G401 (cell line): ENCODE measurements around the gene DCC. TPM values are rescaled to one million over a fixed set of nuclear protein-coding genes. Genes with fewer than 3 reads are reported as not detected.

Experiments used
- DNase-seq: peaks from one replicate; pipeline ENCODE4 v3.0.0-alpha.2; 2015; ENCODE audit warnings: low spot score
- in situ Hi-C: cut with HindIII; loops from 2 replicates; pipeline ENCODE4 v1.10.0; 2016; ENCODE audit warnings: low sequenced_read_pairs, mixed read lengths
- total RNA-seq: library from RNA; depleted of rRNA; stranded (reverse); fragments of >200 nt; shearing (Covaris generic); gene quantifications from 2 replicates; pipeline ENCODE4 v1.2.3, GENCODE V29; 2014

Gene DCC
- total RNA-seq, 1 experiment from 2014 or later: not detected

- in situ Hi-C loops: no loop called here
Measured at GRCh38 chr18:53070788-53071187, 730.8 kb downstream of the DCC start.

DNA sequence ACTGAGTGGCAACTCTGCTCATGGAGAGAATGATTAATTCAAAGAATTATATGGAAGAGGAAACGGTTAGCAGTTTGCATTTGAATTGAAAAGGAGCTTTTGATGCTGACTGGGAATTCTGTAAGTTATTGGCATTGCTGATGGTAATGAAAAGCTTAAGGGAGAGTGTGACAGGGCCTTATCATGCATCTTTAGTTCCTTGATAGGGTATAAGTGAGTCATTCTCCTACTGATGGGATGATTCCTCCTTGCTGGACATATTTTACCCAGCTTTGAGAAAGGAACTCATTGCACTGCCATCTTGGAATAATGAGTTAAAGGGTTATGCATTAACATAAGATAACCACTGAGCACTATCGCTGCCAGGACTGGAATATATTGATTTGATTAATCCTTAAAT is 740.7 kb downstream of the DCC start:
- in situ Hi-C loops: no loop called here
- no peak for DNase-seq

More at GRCh38 chr18:53070788-53071187, 730.8 kb downstream of the DCC start:
- no peak for DNase-seq

DNA sequence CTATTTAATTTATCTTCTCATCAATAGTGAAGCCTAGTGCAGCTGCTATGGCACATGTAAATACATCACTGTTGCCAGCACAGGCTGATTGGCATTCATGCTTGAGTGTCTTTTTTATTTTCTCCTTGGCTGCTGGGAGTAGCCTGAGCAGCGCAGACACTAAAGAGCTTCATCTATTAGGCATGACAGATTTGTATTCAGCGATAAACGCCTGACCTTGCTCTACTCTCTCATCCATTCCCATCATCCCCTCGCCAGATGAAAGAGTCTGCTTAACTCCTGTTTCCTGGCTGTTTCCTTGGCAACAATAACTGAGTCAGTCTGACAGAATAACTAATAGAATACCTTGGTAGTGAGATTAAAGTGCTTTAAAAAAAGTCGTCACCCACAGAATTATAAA is 753.6 kb downstream of the DCC start:
- in situ Hi-C loops: no loop called here
- DNase-seq: no peak

DNA sequence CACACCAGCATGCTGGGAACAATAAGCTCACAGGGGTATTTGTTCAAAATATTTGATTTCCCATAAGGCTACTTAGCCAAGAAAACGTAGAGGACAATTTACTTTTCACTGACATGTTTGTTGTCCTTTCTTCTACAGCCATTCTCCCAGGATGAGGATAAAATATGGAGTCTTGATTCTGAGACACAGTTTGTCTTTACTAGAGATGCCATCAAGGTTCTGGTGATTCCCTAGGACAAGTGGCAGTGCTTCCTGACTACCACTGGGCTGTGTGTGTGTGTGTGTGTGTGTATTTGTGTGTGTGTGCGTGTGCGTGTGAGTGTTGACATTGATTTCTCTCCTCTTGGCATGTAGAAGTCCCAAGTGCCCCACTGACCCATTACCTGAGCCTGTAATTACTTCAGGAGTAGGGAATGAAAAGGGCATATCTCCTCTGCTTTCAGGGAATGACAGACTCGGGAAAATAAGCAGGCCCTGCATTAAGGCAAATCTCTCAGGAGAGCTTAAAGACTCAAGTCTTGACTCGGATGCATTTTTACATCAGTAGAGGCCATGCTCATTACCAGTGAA is 761.6 kb downstream of the DCC start:
- in situ Hi-C loops: no loop called here
- no peak for DNase-seq

DNA sequence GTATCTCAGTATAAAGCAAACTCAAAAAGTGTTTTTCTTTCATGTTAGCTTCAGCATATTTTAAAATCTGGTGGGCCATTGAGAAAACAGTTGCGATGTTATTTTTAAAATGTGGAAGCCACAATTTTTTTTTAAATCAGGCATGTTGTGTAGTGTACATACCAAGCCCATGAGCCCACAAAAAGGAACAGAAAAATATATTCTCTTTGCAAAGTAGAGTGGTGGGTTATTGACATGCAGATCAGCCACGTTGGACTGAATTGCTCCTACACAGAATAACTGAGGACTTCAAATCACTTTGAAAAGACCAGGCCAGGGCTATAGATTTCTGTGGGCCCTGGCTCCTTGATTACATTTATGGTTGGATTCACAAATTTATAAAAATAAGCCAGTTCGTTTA is 774.4 kb downstream of the DCC start:
- DNase-seq: no peak
- in situ Hi-C loops: no loop called here

DNA sequence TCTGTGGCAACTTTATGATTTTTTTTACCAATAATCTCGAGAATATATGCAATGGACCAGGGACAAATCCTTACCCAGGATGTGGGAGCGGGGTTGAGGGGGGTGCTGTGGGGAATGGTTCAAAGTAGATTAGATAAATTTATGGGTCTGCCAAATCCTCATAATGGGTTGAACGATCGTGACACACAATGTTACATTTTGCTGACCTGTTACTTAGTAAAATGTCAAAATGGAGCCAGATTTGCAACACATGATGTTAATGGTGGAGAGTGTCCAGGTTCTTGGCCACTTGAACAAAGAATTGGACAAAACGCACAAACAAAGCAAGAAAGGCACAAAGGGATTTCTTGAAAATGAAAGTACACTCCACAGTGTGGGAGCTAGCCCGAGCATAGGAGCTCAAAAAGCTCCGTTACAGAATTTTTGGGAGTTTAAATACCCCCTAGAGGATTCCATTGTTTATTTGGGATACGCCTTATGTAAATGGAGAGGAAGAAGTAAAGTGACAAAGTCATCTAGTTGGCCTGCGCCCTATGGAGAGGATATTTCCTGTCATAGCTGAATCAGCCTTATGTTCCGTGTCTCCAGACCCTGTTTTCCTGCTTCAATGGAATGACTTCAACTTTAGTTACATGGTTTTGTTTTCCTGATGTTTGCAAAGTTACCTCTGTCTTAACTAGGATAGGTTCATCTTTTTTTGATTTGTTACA is 776.0 kb downstream of the DCC start:
- in situ Hi-C loops: no loop called here
- DNase-seq: no peak

DNA sequence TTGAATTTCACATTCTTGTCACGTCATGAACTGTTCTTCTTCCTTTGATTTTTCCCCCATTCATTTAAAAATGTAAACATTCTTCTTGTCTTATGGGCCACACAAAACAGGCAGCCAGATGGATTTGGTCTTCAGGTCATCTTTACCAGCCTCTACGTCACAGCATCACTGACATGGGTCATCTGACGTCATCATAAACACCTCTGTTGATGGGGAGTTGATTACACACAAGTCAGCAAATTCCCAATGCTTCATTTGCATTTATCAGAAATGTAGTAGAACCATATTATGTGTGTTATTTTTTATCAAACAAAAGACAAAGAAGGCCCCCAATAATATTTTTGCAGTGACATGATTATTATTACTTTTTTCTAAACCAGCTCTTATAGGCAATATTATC is 777.9 kb downstream of the DCC start:
- in situ Hi-C loops: no loop called here
- no peak for DNase-seq

GRCh38 chr18:53126210-53126609 is 786.2 kb downstream of the DCC start:
- in situ Hi-C loops: no loop called here
- no peak for DNase-seq

- in situ Hi-C loops: no loop called here
- no peak for DNase-seq
Measured at GRCh38 chr18:53131001-53131400, 791.0 kb downstream of the DCC start.

DNA sequence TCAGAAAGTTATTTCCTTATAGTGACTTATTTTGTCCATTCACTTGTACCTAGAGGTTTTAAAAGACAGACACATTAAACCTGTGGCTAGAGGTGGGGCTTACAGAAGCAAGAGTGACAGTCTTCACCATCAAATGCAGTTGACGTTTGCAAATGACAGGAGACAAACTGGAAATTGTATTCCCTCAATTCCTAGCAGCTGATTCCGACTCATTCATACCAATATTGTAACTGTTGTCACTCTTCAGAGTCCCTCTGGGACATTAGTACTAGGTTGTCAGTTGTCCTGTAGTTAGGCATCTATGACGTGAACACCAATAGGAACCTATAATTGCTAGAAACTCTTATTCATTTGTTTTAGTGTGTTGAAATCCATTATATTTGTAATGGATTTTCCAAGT is 794.7 kb downstream of the DCC start:
- DNase-seq: no peak
- in situ Hi-C loops: no loop called here

- in situ Hi-C loops: no loop called here
Measured at GRCh38 chr18:53135654-53136053, 795.7 kb downstream of the DCC start.

DNA sequence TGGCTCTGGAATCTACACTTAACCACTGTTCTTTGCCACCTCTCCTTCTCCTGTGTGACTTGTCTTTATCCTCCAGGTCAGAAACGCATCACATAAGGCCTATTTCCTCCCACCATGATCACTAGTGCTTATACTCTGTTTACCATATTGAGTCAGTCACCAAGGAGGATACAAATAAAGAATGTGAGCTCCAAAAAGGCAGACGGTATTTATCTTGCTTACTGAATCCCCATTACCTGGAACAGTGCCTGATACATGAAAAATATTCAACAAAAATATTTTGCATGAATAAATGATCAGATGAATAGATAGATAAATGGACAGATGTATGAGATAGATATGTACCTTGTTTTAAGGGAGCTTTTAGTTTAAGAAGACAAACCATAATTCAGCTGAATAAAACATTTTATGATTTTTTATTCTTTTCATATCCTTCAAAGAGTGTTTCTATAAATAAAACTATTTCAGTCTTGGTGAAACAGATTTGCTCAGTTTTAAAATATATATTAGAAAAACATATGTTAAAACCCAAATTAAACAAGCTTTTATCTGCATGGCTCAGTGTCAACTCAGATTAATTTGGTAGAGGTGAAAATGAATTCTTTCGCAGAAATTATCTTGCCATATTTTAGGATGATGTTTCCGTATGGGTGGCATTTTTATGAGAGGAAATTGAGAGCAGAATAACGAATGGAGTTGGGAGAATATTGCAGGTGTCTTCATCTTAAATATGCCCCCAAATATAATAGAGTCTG is 799.9 kb downstream of the DCC start:
- DNase-seq: no peak
- in situ Hi-C loops: no loop called here

More at GRCh38 chr18:53135654-53136053, 795.7 kb downstream of the DCC start:
- no peak for DNase-seq

GRCh38 chr18:53142005-53142404 is 802.0 kb downstream of the DCC start:
- DNase-seq: no peak
- in situ Hi-C loops: no loop called here

- no peak for DNase-seq
- in situ Hi-C loops: no loop called here
Measured at GRCh38 chr18:53147472-53147871, 807.5 kb downstream of the DCC start.

DNA sequence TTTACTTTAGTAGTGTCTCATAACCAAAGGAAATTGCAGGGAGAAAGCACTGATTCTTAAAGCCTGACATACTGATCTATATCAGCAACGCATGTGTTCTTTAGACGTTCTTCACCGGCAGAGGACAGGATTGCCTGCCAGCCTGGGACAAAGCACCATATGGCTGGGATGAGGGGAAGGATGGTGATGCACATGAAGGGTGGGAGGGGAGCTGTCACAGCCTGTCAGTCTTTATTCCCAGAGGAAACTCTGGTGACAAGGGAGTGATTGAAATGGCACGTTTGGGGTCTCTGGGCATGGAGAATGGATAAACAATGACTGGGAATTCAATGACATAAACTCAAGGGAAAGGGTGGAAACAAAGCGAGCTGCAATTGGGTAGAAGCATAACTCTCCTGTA is 808.1 kb downstream of the DCC start:
- DNase-seq: no peak
- in situ Hi-C loops: no loop called here

- in situ Hi-C loops: no loop called here
- no peak for DNase-seq
Measured at GRCh38 chr18:53152476-53152875, 812.5 kb downstream of the DCC start.

- no peak for DNase-seq
- in situ Hi-C loops: no loop called here
Measured at GRCh38 chr18:53153281-53153680, 813.3 kb downstream of the DCC start.

DNA sequence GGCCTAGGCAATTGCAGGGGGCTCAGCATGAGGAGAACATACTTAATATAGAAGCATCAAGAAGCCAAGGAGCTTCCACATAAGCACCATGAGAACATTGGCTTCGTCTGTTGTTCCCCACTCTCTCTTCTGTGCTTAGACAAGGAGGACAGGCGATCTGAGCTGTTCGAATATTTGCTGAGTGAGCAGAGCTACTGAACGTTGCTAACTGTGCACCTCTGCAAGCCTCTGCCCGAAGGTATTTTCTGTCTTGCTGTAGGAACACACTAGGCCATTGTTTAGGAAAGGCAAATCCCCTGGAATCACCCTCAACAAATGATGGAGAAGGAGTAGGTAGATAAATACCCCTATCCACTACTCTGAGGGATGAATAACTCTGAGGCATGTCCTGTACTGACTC is 813.8 kb downstream of the DCC start:
- DNase-seq: no peak
- in situ Hi-C loops: no loop called here

DNA sequence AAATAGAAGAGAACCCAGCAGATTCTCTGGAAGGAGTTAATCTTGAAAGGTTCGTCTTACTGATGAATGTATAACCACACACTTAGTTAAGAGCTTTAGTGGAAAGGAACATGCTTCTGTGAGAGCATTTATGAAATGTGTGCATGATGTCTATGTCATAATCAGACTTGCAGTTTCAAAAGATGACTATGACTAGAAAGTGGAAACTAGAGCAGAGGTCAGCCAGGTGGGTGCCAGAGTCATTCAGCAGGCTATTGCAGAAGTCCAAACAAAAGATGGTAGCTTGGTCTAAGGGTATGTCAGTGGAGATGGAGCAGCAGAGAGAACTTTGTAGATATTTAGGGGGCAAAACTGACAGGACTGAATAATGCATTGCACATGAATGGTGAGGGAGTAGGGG is 825.8 kb downstream of the DCC start:
- in situ Hi-C loops: no loop called here
- DNase-seq: no peak

- DNase-seq: no peak
- in situ Hi-C loops: no loop called here
Measured at GRCh38 chr18:53169346-53169745, 829.3 kb downstream of the DCC start.

DNA sequence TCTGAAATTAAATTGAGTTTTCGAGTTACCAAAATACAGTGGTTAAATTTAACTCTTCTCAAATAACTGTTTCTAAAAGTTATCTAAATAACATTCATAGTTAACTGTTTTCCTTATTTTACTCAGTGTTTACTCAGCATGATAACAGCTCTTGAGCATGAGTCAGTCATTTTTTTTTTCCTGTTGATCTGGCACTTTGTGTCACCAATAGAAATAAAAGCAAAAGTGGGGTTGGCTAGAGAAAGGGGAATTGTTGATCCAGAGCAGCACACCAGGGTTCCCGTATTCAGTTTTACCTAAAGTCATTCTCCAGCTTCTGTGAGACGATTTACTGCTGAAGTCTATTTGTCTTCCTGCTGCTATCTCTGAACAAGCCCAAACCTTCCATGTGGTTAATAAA is 851.6 kb downstream of the DCC start:
- in situ Hi-C loops: no loop called here
- no peak for DNase-seq
